ENCODE measurements around the gene KRTAP10-1.

GRCh38 chr21:44578371-44579055, 38.5 kb upstream of the KRTAP10-1 start:
- TF ChIP-seq CTCF (IDR thresholded peaks at IDR 0.05): no peak
- TF ChIP-seq POLR2AphosphoS5 (IDR thresholded peaks at IDR 0.05): no peak
- TF ChIP-seq POLR2A (IDR thresholded peaks at IDR 0.05): no peak
